GM18907 (cell line): ENCODE measurements around the gene POMT1.

Experiments used
- ATAC-seq: cut with Tn5 transposase; IDR thresholded peaks from one replicate; pipeline ENCODE4 v1.9.1; 2021; ENCODE audit warnings: mild to moderate bottlenecking, moderate library complexity; ENCODE audit not compliant: unreplicated experiment

POMT1 gene

GRCh38 chr9:131523451-131524435 is 21.0 kb downstream of the POMT1 start:
- ATAC-seq: no peak

- no peak for ATAC-seq
Observed at GRCh38 chr9:131524665-131525315, 22.1 kb downstream of the POMT1 start.

GRCh38 chr9:131525643-131526565 is 23.2 kb downstream of the POMT1 start:
- ATAC-seq: no peak

DNA sequence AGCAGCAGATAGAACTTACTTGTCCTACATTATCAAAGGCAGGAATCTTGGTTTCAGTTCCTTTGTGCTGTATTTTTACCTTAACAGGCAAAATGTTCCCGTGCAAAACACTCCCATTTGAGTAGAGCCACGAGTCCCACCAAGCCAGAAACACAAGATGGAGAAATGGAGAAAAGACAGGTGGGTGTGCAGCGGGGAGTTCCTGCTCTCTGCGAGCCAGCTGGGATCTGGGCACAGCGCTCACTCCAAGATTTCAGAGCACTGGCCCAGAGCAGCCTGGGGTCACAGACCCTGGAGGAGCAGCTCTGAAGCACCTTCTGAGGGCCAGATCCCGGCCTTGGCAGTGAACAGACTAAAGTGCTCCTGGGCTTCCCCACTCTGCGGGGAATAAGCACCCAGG is 25.5 kb downstream of the POMT1 start:
- ATAC-seq: no peak

DNA sequence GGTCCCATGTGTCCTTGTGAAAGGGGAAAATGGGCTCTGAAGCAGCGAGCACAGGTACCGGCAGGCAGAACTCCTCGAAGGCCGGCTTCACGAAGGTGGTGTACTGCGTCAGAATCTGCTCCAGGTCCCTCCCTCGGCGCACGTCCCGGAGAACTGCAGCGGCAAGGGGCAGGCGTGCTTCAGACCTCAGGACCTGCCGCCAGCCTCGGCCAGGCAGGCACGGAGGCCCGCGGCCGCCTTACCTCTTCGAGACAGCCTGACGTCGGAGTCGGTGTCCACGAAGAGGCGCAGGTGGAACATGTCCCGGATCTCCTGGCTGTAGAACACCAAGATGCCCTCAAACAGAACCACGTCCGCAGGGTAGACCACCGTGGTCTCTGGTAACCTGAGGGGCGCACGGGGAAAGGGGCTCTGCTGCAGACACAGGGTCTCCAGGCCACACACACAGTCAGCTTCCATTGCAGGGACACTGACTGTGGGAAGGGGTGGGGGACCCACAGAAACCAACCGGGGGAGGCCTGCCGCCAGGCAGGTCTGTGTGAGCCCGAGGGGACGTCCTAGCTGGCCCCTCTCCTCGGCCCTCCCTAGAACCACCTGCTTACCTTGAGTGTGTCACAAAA is 26.3 kb downstream of the POMT1 start:
- no peak for ATAC-seq

GRCh38 chr9:131529597-131530545 is 27.2 kb downstream of the POMT1 start:
- no peak for ATAC-seq

DNA sequence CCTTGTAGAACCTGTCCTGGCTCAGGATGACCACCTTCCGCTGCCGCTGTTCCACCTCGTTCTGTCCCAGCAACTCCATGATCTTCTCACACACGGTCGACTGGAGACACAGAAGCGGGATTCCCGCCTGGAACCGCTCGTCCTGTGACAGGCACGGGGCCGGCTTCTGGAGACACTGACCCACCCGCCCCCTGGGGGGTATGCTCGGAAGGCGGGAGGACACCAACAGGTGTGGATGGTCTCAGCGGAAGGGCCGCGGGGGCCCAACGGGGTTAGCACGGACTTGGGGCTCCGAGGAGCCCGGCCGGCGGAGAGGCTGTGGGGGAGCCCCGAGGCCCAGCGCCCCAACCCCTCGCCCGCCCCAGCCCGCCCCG is 27.8 kb downstream of the POMT1 start:
- ATAC-seq: peak; percentile 4

DNA sequence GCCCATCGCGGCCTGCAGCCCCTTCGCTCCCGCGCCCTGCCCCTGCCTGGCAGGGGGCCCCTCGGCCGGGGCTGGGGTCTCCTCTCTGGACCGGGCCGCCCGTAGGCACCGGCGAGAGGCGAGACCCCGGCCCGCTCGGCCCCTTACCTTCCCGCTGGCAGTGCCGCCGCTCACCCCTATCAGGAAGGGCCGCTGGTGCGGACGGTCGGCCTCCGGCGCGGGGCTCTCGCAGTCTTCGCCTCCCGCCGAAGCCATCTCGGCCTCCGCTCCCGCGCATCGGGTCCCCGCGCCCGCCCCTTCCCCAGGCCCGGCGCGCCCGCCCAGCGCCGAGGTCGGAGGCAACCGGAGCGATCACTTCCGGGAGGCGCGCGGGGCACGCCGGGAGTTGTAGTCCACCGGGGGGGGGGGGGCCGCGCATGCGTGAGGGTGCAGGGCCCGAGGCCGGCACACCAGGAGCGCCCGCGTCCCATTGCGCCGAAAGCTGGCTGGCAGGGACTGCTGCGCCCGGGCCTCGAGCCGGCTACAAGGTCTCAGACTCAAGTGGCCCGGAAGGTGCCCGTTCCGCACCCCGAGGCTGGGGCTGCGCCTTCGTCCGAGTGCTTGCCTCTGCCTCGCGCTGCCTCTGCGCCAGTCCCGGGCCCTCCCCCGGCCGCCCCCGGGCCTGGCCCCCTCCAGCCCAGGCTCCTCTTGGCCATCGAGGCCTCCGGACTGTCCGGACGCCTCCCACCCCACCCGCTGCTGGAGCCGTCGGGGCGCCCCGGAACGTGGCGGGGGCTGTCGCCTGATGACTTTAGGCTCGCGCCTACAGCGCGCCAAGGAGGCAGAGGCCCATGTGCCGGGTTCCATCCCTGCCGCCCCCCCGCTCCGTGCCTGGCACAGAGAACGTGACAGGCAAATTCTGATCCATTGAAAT is 28.5 kb downstream of the POMT1 start, which contains the start of gene UCK1:
Gene UCK1 (minus strand): TSS at position 344 of the 913 bp plus-strand sequence. CDS start 89 bp downstream, at position 255.
- ATAC-seq: peak; percentile 75

- ATAC-seq: no peak
Observed at GRCh38 chr9:131534721-131535237, 32.1 kb downstream of the POMT1 start.

GRCh38 chr9:131537946-131538345 is 35.2 kb downstream of the POMT1 start:
- ATAC-seq: no peak

DNA sequence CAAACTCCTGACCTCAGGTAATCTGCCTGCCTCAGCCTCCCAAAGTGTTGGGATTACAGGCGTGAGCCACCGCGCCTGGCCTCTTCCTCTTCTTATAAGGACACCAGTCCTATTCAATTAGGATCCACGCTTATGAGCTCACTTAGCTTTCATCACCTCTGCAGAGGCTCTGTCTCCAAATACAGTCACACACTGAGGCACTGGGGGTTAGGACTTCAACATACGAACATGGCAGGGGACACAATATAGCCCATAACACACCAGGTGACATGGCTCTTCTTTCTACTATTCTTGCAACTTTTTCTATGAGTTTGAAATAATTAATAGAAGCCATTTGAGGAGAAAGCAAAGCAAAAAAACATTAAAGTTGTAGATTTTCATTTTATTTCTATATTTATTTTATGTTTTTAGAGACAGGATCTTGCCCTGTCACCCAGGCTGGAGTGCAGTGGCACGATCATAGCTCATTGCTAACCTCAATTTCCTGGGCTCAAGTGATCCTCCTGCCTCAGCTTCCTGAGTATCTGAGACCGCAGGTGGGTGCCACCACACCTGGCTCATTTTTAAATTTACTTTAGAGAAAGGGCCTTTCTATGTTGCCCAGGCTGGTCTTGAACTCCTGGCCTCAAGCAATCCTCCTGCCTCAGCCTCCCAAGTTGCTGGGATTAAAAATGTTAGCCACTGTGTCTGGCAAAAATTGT is 36.7 kb downstream of the POMT1 start:
- ATAC-seq: no peak

- no peak for ATAC-seq
Observed at GRCh38 chr9:131543141-131543540, 40.4 kb downstream of the POMT1 start.

DNA sequence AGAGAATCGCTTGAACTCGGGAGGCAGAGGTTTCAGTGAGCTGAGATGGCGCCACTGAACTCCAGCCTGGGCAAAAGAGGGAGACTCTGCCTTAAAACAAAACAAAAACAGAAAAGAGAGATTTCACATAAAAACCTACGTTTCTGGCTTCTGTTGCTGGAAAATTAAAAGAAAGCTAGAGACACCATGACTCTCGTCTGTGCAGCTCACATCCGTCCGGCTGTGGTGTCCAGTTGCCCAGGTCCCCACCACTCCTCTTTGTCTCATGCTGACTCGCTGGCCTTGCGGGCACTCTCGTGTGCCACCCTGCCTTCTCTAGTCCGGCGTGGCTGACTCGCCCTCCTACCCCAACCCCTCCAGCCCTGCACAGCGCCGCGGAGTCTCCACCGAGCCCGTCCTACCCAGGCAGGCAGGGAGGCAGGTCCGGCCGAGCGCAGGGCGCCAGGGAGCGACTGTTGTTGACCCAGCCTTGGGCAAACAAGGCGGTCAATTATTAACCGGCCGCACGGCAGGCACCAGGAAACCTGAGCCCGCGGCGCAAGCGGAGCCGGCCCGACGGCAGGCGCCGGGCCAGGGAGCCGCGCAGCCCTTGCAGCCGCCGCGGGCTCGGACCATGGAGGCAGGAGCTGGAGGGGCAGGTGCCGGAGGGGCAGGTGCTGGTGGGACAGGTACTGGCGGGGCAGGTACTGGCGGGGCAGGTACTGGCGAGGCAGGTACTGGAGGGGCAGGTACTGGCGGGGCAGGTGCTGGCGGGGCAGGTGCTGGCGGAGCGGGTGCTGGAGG is 42.5 kb downstream of the POMT1 start, which contains the start of gene PRRT1B:
Gene PRRT1B (plus strand): TSS at position 521 of the 783 bp plus-strand sequence. CDS start 93 bp downstream, at position 614.
- ATAC-seq: no peak

- no peak for ATAC-seq
Observed at GRCh38 chr9:131545786-131546335, 43.1 kb downstream of the POMT1 start.

DNA sequence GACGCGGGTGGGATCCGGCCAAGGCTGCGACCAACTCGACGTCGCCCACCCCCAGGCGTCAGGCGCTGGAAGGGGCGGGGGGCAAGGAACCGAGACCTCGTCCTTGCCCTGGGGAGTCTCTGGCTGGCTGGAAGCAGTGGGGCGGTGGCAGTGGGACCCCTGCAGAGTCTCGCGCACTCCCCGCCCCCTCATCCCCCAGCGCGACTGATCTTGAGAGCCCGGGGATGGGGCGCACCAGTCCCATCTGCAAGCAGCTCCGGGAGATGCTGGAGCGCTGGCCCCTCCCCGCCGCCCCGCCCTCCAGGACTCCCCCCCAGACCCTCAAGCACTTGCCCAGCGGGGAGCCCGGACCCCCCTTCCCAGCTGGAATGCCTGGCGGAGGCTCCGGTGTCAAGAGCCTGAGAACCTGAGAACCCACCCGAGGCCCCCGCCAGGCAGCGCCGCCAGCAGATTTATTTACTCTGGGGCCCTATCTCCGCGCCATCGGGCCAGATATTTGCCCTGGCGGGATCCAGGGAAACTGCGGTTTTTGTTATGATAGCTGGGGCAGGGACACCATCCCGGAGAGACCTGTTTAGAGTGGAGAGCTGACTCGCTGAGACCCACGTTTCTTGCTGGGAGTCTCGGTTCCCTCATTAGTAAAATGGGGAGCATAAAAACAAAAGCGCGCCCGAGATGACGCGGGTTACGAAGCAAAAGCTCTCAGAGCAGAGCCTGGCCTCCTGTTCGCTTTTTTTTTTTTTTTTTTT is 43.8 kb downstream of the POMT1 start:
- no peak for ATAC-seq
